Activated CD8-positive, alpha-beta T cell treated with anti-CD3 and anti-CD28 coated beads, Interleukin-2, amount 10 ng/mL, durations not matched to agents 7 days and 5 days (primary cell): ENCODE data around the gene SMU1. TPM values are rescaled to one million over a fixed set of nuclear protein-coding genes. Genes with fewer than 3 reads are reported as not detected.

Experiments
- ATAC-seq: fragments of 150-1000 bp; cut with Tn5 transposase; one replicate; pipeline ENCODE4 v1.10.0; 2021; ENCODE audit warnings: moderate library complexity
- CTCF ChIA-PET: fragments of 350-600 bp; sonication (Branson Sonifier 250); formaldehyde crosslinking; loops from one replicate; lab custom pipeline; 2021; ENCODE audit warnings: antibody characterized with exemption; lab: Charles Lee
- POLR2A ChIA-PET: fragments of 350-600 bp; sonication (Branson Sonifier 250); formaldehyde crosslinking; loops from one replicate; lab custom pipeline; 2021; ENCODE audit warnings: antibody characterized with exemption; lab: Charles Lee
- DNase-seq: peaks from one replicate; pipeline ENCODE4 v3.0.0-alpha.2; 2020
- H3K27ac Mint-ChIP-seq: one replicate; pipeline ENCODE4 v1.8.0; 2021; ENCODE audit warnings: mild to moderate bottlenecking, mixed read lengths
- H3K27me3 Mint-ChIP-seq: one replicate; pipeline ENCODE4 v1.8.0; 2021; ENCODE audit warnings: low read depth, mixed read lengths
- H3K36me3 Mint-ChIP-seq: one replicate; pipeline ENCODE4 v1.8.0; 2021; ENCODE audit warnings: low read depth, mixed read lengths
- H3K4me1 Mint-ChIP-seq: one replicate; pipeline ENCODE4 v1.8.0; 2021; ENCODE audit warnings: low read depth, mixed read lengths
- H3K4me3 Mint-ChIP-seq: one replicate; pipeline ENCODE4 v1.8.0; 2021; ENCODE audit warnings: mild to moderate bottlenecking, mixed read lengths
- H3K9me3 Mint-ChIP-seq: one replicate; pipeline ENCODE4 v1.8.0; 2022; ENCODE audit warnings: mixed read lengths; ENCODE audit not compliant: insufficient read depth
- total RNA-seq, 2 experiments: library from RNA; stranded (reverse); gene quantifications; one replicate each; pipeline ENCODE4 v1.2.3, GENCODE V29; 2021

SMU1 gene
- total RNA-seq, 2 experiments from 2014 or later, result 21.7 to 22.6 TPM

DNA sequence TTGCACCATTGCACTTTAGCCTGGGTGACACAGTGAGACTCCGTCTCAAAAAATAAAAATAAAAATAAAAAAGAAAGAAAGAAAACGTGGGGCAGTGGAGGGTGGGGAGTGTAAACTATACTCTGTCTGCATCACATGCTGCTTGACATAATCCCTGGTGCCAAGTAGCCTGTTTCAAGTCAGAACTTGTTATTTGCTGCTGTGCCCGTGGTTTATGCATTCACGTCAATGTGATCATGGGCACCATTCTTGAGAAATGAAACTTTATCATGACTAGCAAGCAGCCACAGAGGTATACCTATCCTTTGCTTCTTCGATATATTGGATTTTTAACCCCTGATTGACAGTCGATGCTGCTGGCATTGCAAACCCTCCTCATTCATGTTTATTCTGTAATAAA is 4.1 kb upstream of the SMU1 start:
- Mint-ChIP-seq H3K4me1 (peaks cover 12% of the 10 kb centered on the region), H3K9me3 (no peaks in the 10 kb centered on the region), H3K4me3 (no peak overlapping the region), H3K36me3 (no peaks in the 10 kb centered on the region), H3K27me3 (no peaks in the 10 kb centered on the region), H3K27ac (no peak overlapping the region)
- no peak for ATAC-seq
- ChIA-PET CTCF (interaction anchor here (0.9 to 3.1 kb wide), 5 partner anchors 87 to 172 kb away, joined by 4 to 37 read pairs (median 4); partner anchors contain the start of gene B4GALT1), POLR2A (interaction anchor here (0.6 to 1.0 kb wide), 3 partner anchors 87 to 648 kb away, joined by 3 read pairs; partner anchors contain the start of gene B4GALT1)
- DNase-seq, result no peak

DNA sequence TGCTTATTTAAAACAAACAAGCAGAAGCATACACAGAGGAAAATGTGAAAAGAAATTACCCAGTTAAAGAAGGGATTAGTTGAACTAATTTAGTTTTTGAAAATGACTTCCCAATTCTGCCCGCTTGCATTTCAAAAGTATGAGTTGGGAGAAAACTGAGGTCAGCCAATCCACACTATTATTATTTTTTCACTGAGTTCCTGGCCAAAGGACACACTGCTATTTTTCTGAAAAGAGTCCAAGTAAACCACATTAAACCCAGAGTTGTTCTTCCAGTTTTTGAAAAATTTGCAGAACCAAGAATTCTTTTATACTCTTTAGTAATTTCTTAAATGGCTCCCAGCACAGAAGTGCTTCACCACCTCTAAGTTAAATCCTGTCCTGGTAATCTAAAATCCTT is 7.5 kb downstream of the SMU1 start:
- Mint-ChIP-seq H3K4me1 (peaks cover 27% of the 10 kb centered on the region), H3K27ac (no peak overlapping the region), H3K36me3 (peaks cover 62% of the 10 kb centered on the region), H3K9me3 (no peaks in the 10 kb centered on the region), H3K27me3 (no peaks in the 10 kb centered on the region), H3K4me3 (no peak overlapping the region)
- CTCF ChIA-PET, result no interaction called here
- DNase-seq, result no peak
- no peak for ATAC-seq
- POLR2A ChIA-PET, result interaction anchor here (1.9 kb wide), 1 partner anchor 44 kb away, joined by 10 read pairs; the partner anchor contains the start of gene DNAJA1

DNA sequence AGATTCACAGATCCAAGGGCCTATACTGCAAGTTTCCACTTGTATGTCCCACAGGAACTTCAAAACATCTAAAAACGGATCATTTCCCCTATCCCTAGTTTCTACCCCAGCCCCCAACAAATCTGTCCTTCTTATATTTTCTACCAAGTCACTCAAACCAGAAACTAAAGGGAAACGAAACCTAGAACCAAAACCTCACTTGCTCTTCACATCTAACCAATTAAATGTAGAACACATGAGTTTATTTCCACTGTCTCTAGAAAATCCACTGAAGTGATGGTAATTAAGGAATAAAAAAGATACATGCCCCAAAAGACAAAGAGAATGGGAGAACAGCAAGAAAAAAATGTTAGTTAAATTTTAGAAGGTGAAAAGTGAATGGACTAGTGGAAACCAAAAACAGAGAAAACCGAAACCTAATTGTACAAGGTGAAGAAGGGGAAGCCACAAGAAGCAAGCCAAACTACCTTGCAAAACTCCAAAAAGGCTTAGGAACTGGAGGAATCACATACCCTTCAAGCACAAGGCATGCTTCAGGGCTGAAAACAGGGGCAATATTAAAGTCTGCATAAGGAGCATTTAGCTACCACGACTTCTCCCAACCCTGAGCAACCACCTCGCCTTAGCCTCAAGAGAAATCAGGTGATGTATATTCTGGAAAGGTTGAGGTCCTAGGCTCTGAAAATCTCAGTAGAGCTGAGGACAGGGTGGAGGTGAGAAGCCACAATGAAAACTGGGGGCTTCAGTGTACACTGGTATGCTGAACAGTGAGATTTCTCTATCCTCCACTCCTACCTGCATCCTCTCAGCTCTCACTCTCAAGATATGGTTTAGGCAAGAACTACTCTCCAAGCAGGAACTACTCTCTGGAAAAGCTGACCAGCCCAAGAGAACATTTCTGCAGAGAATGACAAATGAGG is 11.1 kb downstream of the SMU1 start:
- peak overlapping the region; percentile 64 for H3K27ac Mint-ChIP-seq
- POLR2A ChIA-PET, result interaction anchor here (0.7 to 1.1 kb wide), 4 partner anchors 40 to 225 kb away, joined by 3 to 5 read pairs (median 3); partner anchors contain the start of genes DNAJA1 and NFX1
- DNase-seq (no peak), ATAC-seq (peak; percentile 41)
- H3K9me3 Mint-ChIP-seq, result no peaks in the 10 kb centered on the region
- peaks cover 14% of the 10 kb centered on the region for H3K4me1 Mint-ChIP-seq
- H3K27me3 Mint-ChIP-seq, result no peaks in the 10 kb centered on the region
- CTCF ChIA-PET, result no interaction called here
- peaks cover 59% of the 10 kb centered on the region for H3K36me3 Mint-ChIP-seq
- H3K4me3 Mint-ChIP-seq, result no peak overlapping the region

DNA sequence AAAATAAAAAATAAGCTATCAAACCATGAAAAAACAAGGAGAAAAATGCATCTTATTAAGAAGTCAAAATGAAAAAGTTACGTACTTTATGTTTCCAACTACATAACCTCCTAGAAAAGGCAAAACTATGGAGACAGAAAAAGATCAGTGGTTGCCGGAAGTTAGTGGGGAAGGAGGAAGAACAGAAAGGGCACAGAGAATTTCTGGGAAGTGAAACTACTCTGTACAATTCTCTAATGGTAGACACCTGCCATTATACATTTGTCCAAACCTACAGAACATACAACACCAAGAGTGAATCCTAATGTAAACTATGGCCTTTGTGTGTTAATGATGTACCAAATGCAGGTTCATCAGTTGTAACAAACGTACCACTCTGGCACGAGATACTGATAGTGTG is 25.3 kb downstream of the SMU1 start:
- no peak overlapping the region for H3K4me3 Mint-ChIP-seq
- H3K27ac Mint-ChIP-seq, result no peak overlapping the region
- ATAC-seq (no peak), DNase-seq (no peak)
- H3K36me3 Mint-ChIP-seq, result peaks cover 49% of the 10 kb centered on the region
- ChIA-PET CTCF (no interaction called here), POLR2A (interaction anchor here (1.1 kb wide), 1 partner anchor 25 kb away, joined by 4 read pairs; the partner anchor contains the start of gene SMU1)
- H3K4me1 Mint-ChIP-seq, result peaks cover 1% of the 10 kb centered on the region
- no peaks in the 10 kb centered on the region for H3K27me3 Mint-ChIP-seq
- no peaks in the 10 kb centered on the region for H3K9me3 Mint-ChIP-seq

DNA sequence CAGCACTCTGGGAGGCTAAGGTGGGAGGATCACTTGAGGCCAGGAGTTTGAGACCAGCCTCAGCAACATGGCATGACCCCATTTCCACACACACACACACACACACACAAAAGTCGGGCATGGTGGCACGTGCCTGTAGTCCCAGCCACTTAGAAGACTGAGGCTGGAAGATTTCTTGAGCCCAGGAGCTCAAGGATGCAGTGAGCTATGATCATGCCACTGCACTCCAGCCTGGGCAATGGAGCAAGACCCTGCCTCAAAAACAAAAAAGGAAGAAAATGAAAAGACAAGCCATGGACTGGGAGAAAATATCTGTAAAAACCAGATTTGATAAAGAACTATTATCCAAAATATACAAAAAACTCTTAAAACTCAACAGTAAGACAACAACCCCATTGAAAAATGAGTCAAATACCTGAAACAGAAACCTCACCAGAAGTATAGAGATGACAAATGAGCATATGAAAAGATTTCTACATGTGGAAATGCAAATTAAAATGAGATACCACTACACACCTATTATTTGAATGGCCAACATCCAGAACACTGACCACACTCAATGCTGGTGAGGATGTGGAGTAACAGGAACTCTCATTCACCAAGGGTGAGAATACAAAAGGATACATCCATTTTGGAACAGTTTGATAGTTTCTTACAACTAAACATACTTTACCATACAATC is 26.7 kb downstream of the SMU1 start:
- ChIA-PET CTCF (no interaction called here), POLR2A (interaction anchor here (0.9 to 1.1 kb wide), 2 partner anchors 25 to 26 kb away, joined by 3 to 4 read pairs; partner anchors contain the start of genes DNAJA1 and SMU1)
- no peaks in the 10 kb centered on the region for H3K27me3 Mint-ChIP-seq
- no peak for ATAC-seq
- no peaks in the 10 kb centered on the region for H3K9me3 Mint-ChIP-seq
- H3K4me1 Mint-ChIP-seq, result peaks cover 6% of the 10 kb centered on the region
- no peak overlapping the region for H3K4me3 Mint-ChIP-seq
- DNase-seq, result no peak
- no peak overlapping the region for H3K27ac Mint-ChIP-seq
- H3K36me3 Mint-ChIP-seq, result peaks cover 49% of the 10 kb centered on the region

DNA sequence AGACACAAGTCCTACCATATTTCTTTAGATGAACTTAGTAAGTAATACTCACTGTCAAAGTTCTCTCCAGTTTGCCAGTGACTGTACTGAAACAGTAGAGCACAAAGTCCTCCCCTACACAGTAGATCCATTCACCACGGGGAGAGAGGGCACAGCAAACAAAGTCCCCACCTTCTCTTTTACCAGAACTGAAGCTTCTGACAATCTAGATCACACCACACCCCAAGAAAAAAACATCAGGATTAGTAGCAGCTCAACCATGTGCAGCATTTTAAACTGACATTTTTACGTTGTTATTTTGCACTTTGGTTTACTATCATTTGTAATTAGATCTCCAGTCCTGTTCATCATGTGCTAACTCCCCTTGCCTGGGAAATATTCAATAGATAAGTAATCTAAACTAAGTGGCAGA is 28.4 kb downstream of the SMU1 start:
- CTCF ChIA-PET, result no interaction called here
- H3K36me3 Mint-ChIP-seq, result peaks cover 42% of the 10 kb centered on the region
- no peak overlapping the region for H3K4me3 Mint-ChIP-seq

DNA sequence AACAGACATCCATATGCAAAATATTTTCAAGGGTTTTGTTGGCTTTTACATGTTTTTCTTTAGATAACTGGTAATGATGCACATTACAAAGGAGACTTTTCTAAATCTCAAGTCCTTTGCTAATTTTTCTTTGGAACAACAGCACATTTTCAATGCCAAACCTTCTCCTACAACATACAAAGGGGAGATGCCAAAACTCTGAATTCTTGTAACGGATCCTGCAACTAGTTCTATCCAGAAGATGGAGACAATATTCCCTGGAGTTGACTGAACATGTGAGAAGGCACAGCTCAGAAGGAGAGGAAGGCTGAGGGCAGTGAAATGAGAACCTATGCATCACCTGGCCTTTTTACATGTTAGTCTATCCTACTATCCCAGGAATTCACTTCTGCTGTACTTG is 30.4 kb downstream of the SMU1 start:
- peaks cover 22% of the 10 kb centered on the region for H3K4me1 Mint-ChIP-seq
- CTCF ChIA-PET, result interaction anchor here (0.8 kb wide), 1 partner anchor 20 kb away, joined by 3 read pairs; no protein-coding TSS in a partner anchor
- POLR2A ChIA-PET, result interaction anchor here (1.7 kb wide), 1 partner anchor 21 kb away, joined by 4 read pairs; the partner anchor contains the start of gene DNAJA1

More for the DNA sequence above, 28.4 kb downstream of the SMU1 start:
- H3K4me1 Mint-ChIP-seq, result peaks cover 21% of the 10 kb centered on the region
- DNase-seq (no peak), ATAC-seq (no peak)
- POLR2A ChIA-PET, result interaction anchor here (1.7 kb wide), 1 partner anchor 23 kb away, joined by 4 read pairs; the partner anchor contains the start of gene DNAJA1
- H3K27me3 Mint-ChIP-seq, result no peaks in the 10 kb centered on the region
- peak overlapping the region; percentile 50 for H3K27ac Mint-ChIP-seq
- no peaks in the 10 kb centered on the region for H3K9me3 Mint-ChIP-seq

DNA sequence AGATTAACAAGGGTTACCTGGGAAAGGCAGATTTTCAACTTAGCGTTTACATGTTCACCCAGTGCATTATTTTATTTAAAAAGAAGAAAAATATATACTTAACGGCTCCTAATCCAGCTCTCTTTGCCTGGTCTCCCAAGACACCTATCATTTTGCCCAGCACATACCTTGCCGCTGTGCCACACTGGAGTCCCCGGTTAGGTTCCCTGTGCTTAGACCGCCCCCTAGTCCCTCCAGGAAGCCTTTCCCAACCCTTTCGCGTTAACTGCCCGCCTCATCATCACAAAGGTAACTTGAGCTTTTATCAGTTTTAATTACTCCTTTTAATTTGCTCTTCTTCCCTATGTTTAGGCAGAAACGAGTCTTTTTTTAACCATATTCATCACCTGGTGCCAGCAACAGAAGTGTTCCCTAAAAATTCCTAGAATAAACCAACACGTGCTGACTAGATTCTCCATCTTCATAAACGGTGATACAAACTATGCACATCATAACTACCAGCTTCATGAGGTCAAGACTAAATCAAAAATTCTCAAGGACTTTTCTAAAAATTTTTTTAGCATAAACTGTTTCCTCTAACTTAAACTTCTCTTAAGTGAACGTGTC is 31.7 kb downstream of the SMU1 start:
- Mint-ChIP-seq H3K36me3 (peaks cover 40% of the 10 kb centered on the region), H3K27me3 (no peaks in the 10 kb centered on the region), H3K4me1 (peaks cover 22% of the 10 kb centered on the region), H3K9me3 (no peaks in the 10 kb centered on the region), H3K4me3 (peak overlapping the region; percentile 76), H3K27ac (peak overlapping the region; percentile 79)
- CTCF ChIA-PET, result interaction anchor here (1.0 to 1.3 kb wide), 4 partner anchors 8 to 37 kb away, joined by 3 read pairs; no protein-coding TSS in a partner anchor
- DNase-seq (no peak), ATAC-seq (no peak)
- POLR2A ChIA-PET, result interaction anchor here (0.6 to 4.1 kb wide), 3 partner anchors 19 to 31 kb away, joined by 3 to 30 read pairs (median 5); partner anchors contain the start of genes DNAJA1 and SMU1

More for the DNA sequence above, 30.4 kb downstream of the SMU1 start:
- Mint-ChIP-seq H3K27me3 (no peaks in the 10 kb centered on the region), H3K36me3 (peaks cover 35% of the 10 kb centered on the region), H3K27ac (no peak overlapping the region), H3K9me3 (no peaks in the 10 kb centered on the region), H3K4me3 (no peak overlapping the region)
- ATAC-seq (no peak), DNase-seq (no peak)

DNA sequence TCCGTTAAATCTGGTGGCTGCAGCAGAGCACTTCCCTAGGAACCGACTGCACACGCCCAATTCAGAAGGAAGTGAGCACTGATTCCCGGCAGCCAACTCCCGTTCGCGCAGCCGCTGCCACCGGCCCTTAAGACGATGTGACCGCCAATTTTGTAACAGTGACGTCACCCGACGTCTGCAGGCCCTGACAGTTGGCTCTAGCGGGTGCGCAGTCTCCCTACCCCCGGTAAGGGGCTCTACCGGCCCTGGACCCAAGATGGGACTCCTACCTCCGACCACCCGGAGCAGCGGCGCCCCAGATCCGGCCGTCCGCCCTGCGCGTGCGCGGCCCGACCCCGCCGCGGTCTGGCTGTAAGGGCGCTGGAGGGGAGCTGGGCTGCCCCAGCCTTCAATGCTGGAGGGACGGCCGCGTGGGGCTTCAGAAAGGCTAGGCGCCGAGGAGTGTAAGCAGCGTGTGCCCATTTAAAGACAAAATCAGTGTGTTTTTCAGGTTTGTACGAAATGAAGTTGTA is 32.3 kb downstream of the SMU1 start:
- Mint-ChIP-seq H3K9me3 (no peaks in the 10 kb centered on the region), H3K36me3 (peaks cover 37% of the 10 kb centered on the region), H3K27ac (peak overlapping the region; percentile 79), H3K27me3 (no peaks in the 10 kb centered on the region), H3K4me1 (peaks cover 22% of the 10 kb centered on the region), H3K4me3 (peak overlapping the region; percentile 76)
- ChIA-PET POLR2A (interaction anchor here (0.6 to 4.1 kb wide), 3 partner anchors 19 to 179 kb away, joined by 3 to 30 read pairs (median 5); partner anchors contain the start of genes DNAJA1 and SMU1), CTCF (interaction anchor here (0.9 to 1.3 kb wide), 5 partner anchors 8 to 182 kb away, joined by 3 to 4 read pairs (median 3); no protein-coding TSS in a partner anchor)
- ATAC-seq, result peak; percentile 66
- DNase-seq, result peak; percentile 78

DNA sequence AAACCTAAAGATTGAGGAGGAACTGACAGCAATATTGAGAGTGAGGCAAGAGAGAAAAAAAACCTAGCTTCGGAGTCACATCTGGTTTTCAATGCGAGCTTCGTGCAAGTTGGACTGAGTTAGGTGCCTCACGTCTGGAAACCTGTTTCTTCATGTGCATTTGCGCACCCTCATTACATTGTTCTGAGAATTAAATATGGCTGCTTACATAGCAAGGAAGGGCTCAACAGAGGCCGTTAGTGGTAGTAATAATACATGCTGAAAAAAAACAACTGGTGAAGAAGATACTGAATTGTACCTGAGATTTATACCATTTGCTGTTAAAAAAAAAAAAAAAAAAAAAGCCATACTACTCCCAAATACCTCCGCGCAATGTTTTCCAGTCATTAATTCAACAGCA is 32.8 kb downstream of the SMU1 start:
- H3K4me1 Mint-ChIP-seq, result peaks cover 22% of the 10 kb centered on the region
- peak overlapping the region; percentile 76 for H3K4me3 Mint-ChIP-seq
- ChIA-PET POLR2A (interaction anchor here (0.6 to 4.1 kb wide), 2 partner anchors 18 to 180 kb away, joined by 3 to 30 read pairs; partner anchors contain the start of gene DNAJA1), CTCF (interaction anchor here (0.9 to 1.3 kb wide), 3 partner anchors 9 to 182 kb away, joined by 3 to 4 read pairs (median 3); no protein-coding TSS in a partner anchor)
- ATAC-seq (peak; percentile 12), DNase-seq (no peak)
- peaks cover 37% of the 10 kb centered on the region for H3K36me3 Mint-ChIP-seq
- no peaks in the 10 kb centered on the region for H3K9me3 Mint-ChIP-seq
- H3K27me3 Mint-ChIP-seq, result no peaks in the 10 kb centered on the region
- peak overlapping the region; percentile 79 for H3K27ac Mint-ChIP-seq
